ENCODE results near the gene MBD6. TPM values are rescaled to one million over a fixed set of nuclear protein-coding genes. Genes with fewer than 3 reads are reported as not detected.

Gene MBD6
- total RNA-seq, 1 donor from 2014 or later = 3.6 TPM

- Histone ChIP-seq H3K9me3 (ENCODE audit: low read depth) (no peaks in the 10 kb centered on the region), H3K36me3 (no peaks in the 10 kb centered on the region), H3K9ac (no peak overlapping the region), H2AFZ (replicated peaks) (no peak overlapping the region), H3K4me3 (no peak overlapping the region), H3K4me2 (no peak overlapping the region), H3F3A (ENCODE audit: low read depth) (peaks cover 39% of the 10 kb centered on the region), H3K27me3 (no peaks in the 10 kb centered on the region), H4K20me1 (ENCODE audit: low read depth) (peaks cover 26% of the 10 kb centered on the region), H3K79me2 (ENCODE audit: low read depth) (peaks cover 13% of the 10 kb centered on the region), H3K4me1 (peaks cover 11% of the 10 kb centered on the region), H3K27ac (no peak overlapping the region)
- TF ChIP-seq CTCF (IDR thresholded peaks at IDR 0.05) (no peak), EZH2 (IDR thresholded peaks at IDR 0.05) (no peak), EZH2phosphoT487 (IDR thresholded peaks at IDR 0.05) (no peak)
- no peak for DNase-seq (ENCODE audit: low spot score)
- no peak overlapping the region for H3K27ac Mint-ChIP-seq
- H3K27me3 Mint-ChIP-seq (ENCODE audit: insufficient read depth, low read depth) = peaks cover 3% of the 10 kb centered on the region
- H3K9me3 Mint-ChIP-seq = no peaks in the 10 kb centered on the region
- H3K36me3 Mint-ChIP-seq = peaks cover 21% of the 10 kb centered on the region
- peaks cover 31% of the 10 kb centered on the region for H3K4me1 Mint-ChIP-seq
- H3K4me3 Mint-ChIP-seq = no peak overlapping the region
These were observed 4.6 kb downstream of the MBD6 start for GRCh38 chr12:57527184-57527583.

- H4K20me1 ChIP-seq (ENCODE audit: low read depth) = peaks cover 26% of the 10 kb centered on the region
- no peak for TF ChIP-seq EZH2phosphoT487 (IDR thresholded peaks at IDR 0.05)
- H3K9me3 ChIP-seq (ENCODE audit: low read depth) = no peaks in the 10 kb centered on the region
- H3K4me2 ChIP-seq = no peak overlapping the region
- Mint-ChIP-seq H3K36me3 (peaks cover 30% of the 10 kb centered on the region), H3K4me3 (no peak overlapping the region), H3K27ac (no peak overlapping the region), H3K4me1 (peaks cover 29% of the 10 kb centered on the region), H3K9me3 (no peaks in the 10 kb centered on the region), H3K27me3 (ENCODE audit: insufficient read depth, low read depth) (peaks cover 3% of the 10 kb centered on the region)
- no peaks in the 10 kb centered on the region for H3K36me3 ChIP-seq
- peaks cover 34% of the 10 kb centered on the region for H3F3A ChIP-seq (ENCODE audit: low read depth)
- no peak overlapping the region for H3K9ac ChIP-seq
- H3K4me3 ChIP-seq = no peak overlapping the region
- peaks cover 11% of the 10 kb centered on the region for H3K4me1 ChIP-seq
- no peaks in the 10 kb centered on the region for H3K27me3 ChIP-seq
- H3K27ac ChIP-seq = no peak overlapping the region
- H3K79me2 ChIP-seq (ENCODE audit: low read depth) = peaks cover 13% of the 10 kb centered on the region
- H2AFZ ChIP-seq (replicated peaks) = no peak overlapping the region
- DNase-seq (ENCODE audit: low spot score) = no peak
These were observed 5.6 kb downstream of the MBD6 start for GRCh38 chr12:57528176-57528575.

DNA sequence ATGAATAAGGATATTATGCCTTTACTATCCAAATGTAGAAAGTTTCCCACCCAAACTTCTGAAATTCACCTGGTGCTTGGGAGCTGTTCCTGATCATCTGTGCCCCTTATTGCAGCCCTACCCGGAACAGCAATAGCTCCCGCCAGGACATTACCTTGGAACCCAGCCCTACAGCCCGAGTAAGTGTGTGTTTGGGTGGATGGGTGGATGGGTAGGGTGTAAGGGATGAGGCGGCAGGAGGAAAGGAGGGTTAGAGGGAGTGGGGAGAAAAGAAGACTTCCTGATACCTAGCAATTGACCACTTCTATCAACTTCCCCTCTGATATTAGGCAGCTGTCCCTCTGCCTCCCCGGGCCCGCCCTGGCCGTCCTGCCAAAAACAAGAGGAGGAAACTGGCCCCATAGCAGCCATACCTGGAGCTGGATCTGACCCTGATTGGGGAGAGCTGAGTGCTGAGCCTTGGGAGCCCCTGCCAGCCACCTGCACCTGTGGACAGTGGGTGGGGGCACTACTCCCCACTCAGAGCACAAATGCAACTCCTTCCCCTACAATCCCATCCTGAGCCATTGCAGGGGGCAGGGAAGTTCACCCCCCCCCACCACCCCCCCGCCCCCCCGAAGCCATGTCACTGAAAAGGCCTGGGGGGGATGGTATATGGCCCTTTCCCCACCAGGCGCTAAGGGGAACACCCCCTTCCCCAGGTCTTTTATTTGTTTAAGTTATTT lies 6.4 kb downstream of the MBD6 start:
- Mint-ChIP-seq H3K9me3 (no peaks in the 10 kb centered on the region), H3K4me3 (no peak overlapping the region), H3K4me1 (peaks cover 21% of the 10 kb centered on the region), H3K27ac (no peak overlapping the region), H3K36me3 (peaks cover 30% of the 10 kb centered on the region), H3K27me3 (ENCODE audit: insufficient read depth, low read depth) (peaks cover 2% of the 10 kb centered on the region)
- Histone ChIP-seq H4K20me1 (ENCODE audit: low read depth) (peaks cover 20% of the 10 kb centered on the region), H2AFZ (replicated peaks) (no peak overlapping the region), H3F3A (ENCODE audit: low read depth) (peaks cover 26% of the 10 kb centered on the region), H3K27ac (no peak overlapping the region), H3K27me3 (no peaks in the 10 kb centered on the region), H3K36me3 (no peaks in the 10 kb centered on the region), H3K9me3 (ENCODE audit: low read depth) (no peaks in the 10 kb centered on the region), H3K4me3 (no peak overlapping the region), H3K9ac (no peak overlapping the region), H3K4me2 (no peak overlapping the region), H3K4me1 (peaks cover 6% of the 10 kb centered on the region), H3K79me2 (ENCODE audit: low read depth) (peaks cover 7% of the 10 kb centered on the region)
- no peak for TF ChIP-seq EZH2 (IDR thresholded peaks at IDR 0.05)
- TF ChIP-seq CTCF (IDR thresholded peaks at IDR 0.05) = no peak
- no peak for TF ChIP-seq EZH2phosphoT487 (IDR thresholded peaks at IDR 0.05)
- no peak for DNase-seq (ENCODE audit: low spot score)

DNA sequence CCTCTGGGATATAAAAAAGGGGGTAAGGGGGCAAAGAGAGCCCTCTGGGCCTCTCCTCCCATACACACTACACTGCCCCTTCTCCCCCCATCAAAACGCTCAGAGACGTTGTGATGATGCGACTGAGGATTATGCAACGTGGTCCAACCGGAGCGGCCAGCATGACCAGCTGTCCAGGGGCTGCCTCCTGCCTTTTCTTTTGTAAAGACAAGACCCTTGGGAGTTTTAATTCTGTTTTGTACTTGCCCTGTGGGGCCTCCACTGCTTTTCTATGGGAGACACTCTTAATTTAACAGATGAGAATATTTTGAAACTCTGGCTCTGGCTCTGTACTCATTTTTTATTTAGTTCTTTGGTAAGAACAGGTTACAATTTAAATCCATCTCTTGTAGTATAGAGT lies 7.2 kb downstream of the MBD6 start:
- Histone ChIP-seq H3K79me2 (ENCODE audit: low read depth) (no peaks in the 10 kb centered on the region), H2AFZ (replicated peaks) (no peak overlapping the region), H4K20me1 (ENCODE audit: low read depth) (peaks cover 13% of the 10 kb centered on the region), H3K27ac (no peak overlapping the region), H3K36me3 (no peaks in the 10 kb centered on the region), H3K4me2 (no peak overlapping the region), H3F3A (ENCODE audit: low read depth) (peaks cover 18% of the 10 kb centered on the region), H3K27me3 (no peaks in the 10 kb centered on the region), H3K9ac (no peak overlapping the region), H3K4me1 (no peaks in the 10 kb centered on the region), H3K9me3 (ENCODE audit: low read depth) (no peaks in the 10 kb centered on the region), H3K4me3 (no peak overlapping the region)
- TF ChIP-seq EZH2 (IDR thresholded peaks at IDR 0.05) (no peak), EZH2phosphoT487 (IDR thresholded peaks at IDR 0.05) (no peak), CTCF (IDR thresholded peaks at IDR 0.05) (no peak)
- peaks cover 14% of the 10 kb centered on the region for H3K4me1 Mint-ChIP-seq
- H3K4me3 Mint-ChIP-seq = no peak overlapping the region
- H3K9me3 Mint-ChIP-seq = no peaks in the 10 kb centered on the region
- H3K27me3 Mint-ChIP-seq (ENCODE audit: insufficient read depth, low read depth) = peaks cover 4% of the 10 kb centered on the region
- peaks cover 34% of the 10 kb centered on the region for H3K36me3 Mint-ChIP-seq
- DNase-seq (ENCODE audit: low spot score) = no peak
- no peak overlapping the region for H3K27ac Mint-ChIP-seq

Data from neural progenitor cell (in vitro differentiated cells).